ENCODE data around the gene TNS2.

TNS2 gene

GRCh38 chr12:53099071-53099882 lies 49.4 kb downstream of the TNS2 start:
- TF ChIP-seq, protein P1, sequence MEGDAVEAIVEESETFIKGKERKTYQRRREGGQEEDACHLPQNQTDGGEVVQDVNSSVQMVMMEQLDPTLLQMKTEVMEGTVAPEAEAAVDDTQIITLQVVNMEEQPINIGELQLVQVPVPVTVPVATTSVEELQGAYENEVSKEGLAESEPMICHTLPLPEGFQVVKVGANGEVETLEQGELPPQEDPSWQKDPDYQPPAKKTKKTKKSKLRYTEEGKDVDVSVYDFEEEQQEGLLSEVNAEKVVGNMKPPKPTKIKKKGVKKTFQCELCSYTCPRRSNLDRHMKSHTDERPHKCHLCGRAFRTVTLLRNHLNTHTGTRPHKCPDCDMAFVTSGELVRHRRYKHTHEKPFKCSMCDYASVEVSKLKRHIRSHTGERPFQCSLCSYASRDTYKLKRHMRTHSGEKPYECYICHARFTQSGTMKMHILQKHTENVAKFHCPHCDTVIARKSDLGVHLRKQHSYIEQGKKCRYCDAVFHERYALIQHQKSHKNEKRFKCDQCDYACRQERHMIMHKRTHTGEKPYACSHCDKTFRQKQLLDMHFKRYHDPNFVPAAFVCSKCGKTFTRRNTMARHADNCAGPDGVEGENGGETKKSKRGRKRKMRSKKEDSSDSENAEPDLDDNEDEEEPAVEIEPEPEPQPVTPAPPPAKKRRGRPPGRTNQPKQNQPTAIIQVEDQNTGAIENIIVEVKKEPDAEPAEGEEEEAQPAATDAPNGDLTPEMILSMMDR (IDR thresholded peaks at IDR 0.05) = peak; percentile 93 to 96
- peaks cover 0 to 50% (median 25%) of the 10 kb centered on the region in 4 donors for H3K4me1 ChIP-seq
- H3K4me3 ChIP-seq = peak overlapping the region; percentile 80 to 83
- H3K27me3 ChIP-seq = no peaks in the 10 kb centered on the region
- intact Hi-C loops (cut with DNase I; ENCODE audit: low total_unique reads) = loop anchor here (2.0 kb wide), 2 partner anchors 32 to 60 kb away; no protein-coding TSS in a partner anchor
- peak; percentile 96 for DNase-seq
- H3K9me3 ChIP-seq = no peaks in the 10 kb centered on the region
- H3K36me3 ChIP-seq = peaks cover 20 to 23% (median 22%) of the 10 kb centered on the region in 3 donors
- H3K27ac ChIP-seq = peak overlapping the region; percentile 94 to 97

- intact Hi-C loops (cut with DNase I; ENCODE audit: low total_unique reads) = no loop called here
- peak in 1 of 2 donors; percentile 37 for DNase-seq
- Histone ChIP-seq H3K4me3 (peak overlapping the region in 1 of 2 donors; percentile 80), H3K9me3 (no peaks in the 10 kb centered on the region), H3K27ac (peak overlapping the region; percentile 36 to 39), H3K27me3 (no peaks in the 10 kb centered on the region), H3K36me3 (peaks cover 20 to 23% (median 22%) of the 10 kb centered on the region in 3 donors), H3K4me1 (peaks cover 0 to 52% (median 25%) of the 10 kb centered on the region in 4 donors)
- TF ChIP-seq, protein P1 (IDR thresholded peaks at IDR 0.05) = no peak
Observed at GRCh38 chr12:53100466-53101151, 50.7 kb downstream of the TNS2 start.

- Histone ChIP-seq H3K4me3 (no peak overlapping the region), H3K4me1 (peaks cover 0 to 52% (median 22%) of the 10 kb centered on the region in 4 donors)
- intact Hi-C loops (cut with DNase I; ENCODE audit: low total_unique reads) = no loop called here
Observed at GRCh38 chr12:53101266-53101665, 51.4 kb downstream of the TNS2 start.

DNA sequence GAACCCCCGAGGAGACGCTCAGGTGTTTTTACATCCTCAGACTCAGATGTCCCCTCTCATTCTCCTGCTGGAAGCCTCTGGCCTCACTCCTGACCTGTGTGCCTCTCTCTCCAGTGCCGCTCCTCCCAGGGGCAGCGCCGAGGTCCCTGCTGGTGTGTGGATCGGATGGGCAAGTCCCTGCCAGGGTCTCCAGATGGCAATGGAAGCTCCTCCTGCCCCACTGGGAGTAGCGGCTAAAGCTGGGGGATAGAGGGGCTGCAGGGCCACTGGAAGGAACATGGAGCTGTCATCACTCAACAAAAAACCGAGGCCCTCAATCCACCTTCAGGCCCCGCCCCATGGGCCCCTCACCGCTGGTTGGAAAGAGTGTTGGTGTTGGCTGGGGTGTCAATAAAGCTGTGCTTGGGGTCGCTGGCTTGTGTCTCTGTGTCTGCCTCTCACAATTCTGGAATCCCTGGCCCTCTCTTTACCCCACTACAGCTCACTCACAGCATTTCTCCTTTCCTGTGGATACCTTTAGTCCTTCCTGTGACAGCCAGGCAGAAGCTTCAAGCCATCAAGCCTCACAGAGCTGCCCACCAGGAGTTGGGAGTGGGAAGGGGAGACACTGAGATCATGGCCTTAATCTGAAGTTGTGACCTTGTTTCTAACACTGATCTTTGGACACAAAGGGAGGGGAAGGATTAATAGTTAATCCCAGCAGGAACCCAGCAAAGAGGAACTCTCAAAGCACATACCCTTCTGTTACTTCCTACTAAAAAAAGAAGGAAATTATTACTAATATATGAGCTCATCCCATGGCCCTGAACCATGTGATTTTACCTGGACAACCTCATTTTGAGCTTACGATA lies 52.3 kb downstream of the TNS2 start:
- peaks cover 2 to 52% (median 26%) of the 10 kb centered on the region in 4 donors for H3K4me1 ChIP-seq
- H3K27ac ChIP-seq = no peak overlapping the region
- H3K27me3 ChIP-seq = no peaks in the 10 kb centered on the region
- DNase-seq = no peak
- no peak overlapping the region for H3K4me3 ChIP-seq
- intact Hi-C loops (cut with DNase I; ENCODE audit: low total_unique reads) = no loop called here
- peaks cover 20 to 23% (median 22%) of the 10 kb centered on the region in 3 donors for H3K36me3 ChIP-seq
- TF ChIP-seq, protein P1 (IDR thresholded peaks at IDR 0.05) = no peak
- H3K9me3 ChIP-seq = no peaks in the 10 kb centered on the region

More at GRCh38 chr12:53101266-53101665, 51.4 kb downstream of the TNS2 start:
- Histone ChIP-seq H3K9me3 (no peaks in the 10 kb centered on the region), H3K27ac (peak overlapping the region; percentile 36 to 39), H3K27me3 (no peaks in the 10 kb centered on the region), H3K36me3 (peaks cover 20 to 23% (median 22%) of the 10 kb centered on the region in 3 donors)
- DNase-seq = no peak
- TF ChIP-seq, protein P1 (IDR thresholded peaks at IDR 0.05) = no peak
